ENCODE measurements around the gene PRKCE.
"Not testable (repeated sequence)": the region's sequence is repeated elsewhere in the genome, so short reads cannot be mapped to it uniquely, and the experiment has no call there.

DNA sequence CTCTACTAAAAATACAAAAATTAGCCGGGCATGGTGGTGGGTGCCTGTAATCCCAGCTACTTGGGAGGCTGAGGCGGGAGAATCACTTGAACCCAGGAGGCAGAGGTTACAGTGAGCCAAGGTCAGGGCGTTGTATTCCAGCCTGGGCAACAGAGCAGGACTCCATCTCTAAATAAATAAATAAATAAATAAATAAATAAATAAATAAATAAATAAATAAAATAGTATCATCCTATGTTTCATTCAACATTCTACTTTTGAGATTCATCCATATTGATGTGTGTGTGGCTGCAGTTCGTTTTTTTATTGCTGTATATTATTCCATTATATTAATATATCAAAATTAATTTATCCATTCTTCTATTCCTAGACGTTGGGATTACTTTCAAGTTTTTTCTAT is 207.4 kb downstream of the PRKCE start:
- TF ChIP-seq, protein P1, sequence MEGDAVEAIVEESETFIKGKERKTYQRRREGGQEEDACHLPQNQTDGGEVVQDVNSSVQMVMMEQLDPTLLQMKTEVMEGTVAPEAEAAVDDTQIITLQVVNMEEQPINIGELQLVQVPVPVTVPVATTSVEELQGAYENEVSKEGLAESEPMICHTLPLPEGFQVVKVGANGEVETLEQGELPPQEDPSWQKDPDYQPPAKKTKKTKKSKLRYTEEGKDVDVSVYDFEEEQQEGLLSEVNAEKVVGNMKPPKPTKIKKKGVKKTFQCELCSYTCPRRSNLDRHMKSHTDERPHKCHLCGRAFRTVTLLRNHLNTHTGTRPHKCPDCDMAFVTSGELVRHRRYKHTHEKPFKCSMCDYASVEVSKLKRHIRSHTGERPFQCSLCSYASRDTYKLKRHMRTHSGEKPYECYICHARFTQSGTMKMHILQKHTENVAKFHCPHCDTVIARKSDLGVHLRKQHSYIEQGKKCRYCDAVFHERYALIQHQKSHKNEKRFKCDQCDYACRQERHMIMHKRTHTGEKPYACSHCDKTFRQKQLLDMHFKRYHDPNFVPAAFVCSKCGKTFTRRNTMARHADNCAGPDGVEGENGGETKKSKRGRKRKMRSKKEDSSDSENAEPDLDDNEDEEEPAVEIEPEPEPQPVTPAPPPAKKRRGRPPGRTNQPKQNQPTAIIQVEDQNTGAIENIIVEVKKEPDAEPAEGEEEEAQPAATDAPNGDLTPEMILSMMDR (conservative IDR thresholded peaks at IDR 0.05; ENCODE audit: low read depth, low read length) = not testable (repeated sequence)
- not testable (repeated sequence) for TF ChIP-seq EZH2 (IDR thresholded peaks at IDR 0.05; ENCODE audit: borderline replicate concordance, low read depth, low read length, poor library complexity, severe bottlenecking)
